CD4-positive, alpha-beta T cell (primary cell): ENCODE results near the gene CUEDC1. TPM values are rescaled to one million over a fixed set of nuclear protein-coding genes. Genes with fewer than 3 reads are reported as not detected.

Experiments used
- ATAC-seq: fragments of 200-7000 bp; cut with Tn5 transposase; one replicate; pipeline ENCODE4 v1.10.0; 2022; ENCODE audit warnings: mild to moderate bottlenecking; ENCODE audit not compliant: poor library complexity
- CTCF ChIA-PET: fragments of 350-600 bp; sonication (Branson Sonifier 250); formaldehyde crosslinking; loops from one replicate; lab custom pipeline; 2021; ENCODE audit warnings: antibody characterized with exemption, inconsistent platforms; lab: Charles Lee
- POLR2A ChIA-PET: fragments of 350-600 bp; sonication (Branson Sonifier 250); formaldehyde crosslinking; loops from one replicate; lab custom pipeline; 2021; ENCODE audit warnings: antibody characterized with exemption, inconsistent platforms; lab: Charles Lee
- DNase-seq, 14 experiments: peaks; one replicate each; pipeline ENCODE4 v3.0.0-alpha.2; 2013 to 2020; ENCODE audit warnings: mixed read lengths in 2 of 14
- H3K27ac ChIP-seq, 2 donors: one replicate each; pipeline versions ENCODE4 v1.5.1 to v1.7.0; 2013; ENCODE audit warnings: low read length in 2 of 2, low read depth in 1 of 2, mild to moderate bottlenecking in 1 of 2
- H3K27me3 ChIP-seq, 2 experiments: 1 replicate in 1 of 2; 2 replicates in 1 of 2; pipeline versions ENCODE4 v1.6.1 to v1.7.0; 2013; ENCODE audit warnings: low read length in 2 of 2, control low read depth in 1 of 2, mild to moderate bottlenecking in 1 of 2, moderate library complexity in 1 of 2; ENCODE audit not compliant: insufficient read depth in 2 of 2, control insufficient read depth in 1 of 2
- H3K36me3 ChIP-seq: one replicate; pipeline ENCODE4 v1.6.1; 2013; ENCODE audit warnings: low read length, control low read depth; ENCODE audit not compliant: insufficient read depth
- H3K4me1 ChIP-seq: one replicate; pipeline ENCODE4 v1.6.1; 2013; ENCODE audit warnings: low read length, control low read depth; ENCODE audit not compliant: insufficient read depth
- H3K4me3 ChIP-seq: one replicate; pipeline ENCODE4 v1.5.1; 2013; ENCODE audit warnings: mild to moderate bottlenecking, low read length, moderate library complexity
- H3K9me3 ChIP-seq, 2 experiments: 1 replicate in 1 of 2; 2 replicates in 1 of 2; pipeline versions ENCODE4 v1.6.1 to v1.7.0; 2013; ENCODE audit warnings: low read length in 2 of 2, mild to moderate bottlenecking in 2 of 2, control low read depth in 1 of 2, moderate library complexity in 1 of 2; ENCODE audit not compliant: control insufficient read depth in 1 of 2, insufficient read depth in 1 of 2
- H3K27ac Mint-ChIP-seq: one replicate; pipeline ENCODE4 v1.8.0; 2020; ENCODE audit warnings: mixed read lengths
- H3K27me3 Mint-ChIP-seq: one replicate; pipeline ENCODE4 v1.8.0; 2021; ENCODE audit warnings: mixed read lengths
- H3K36me3 Mint-ChIP-seq: one replicate; pipeline ENCODE4 v1.8.0; 2021; ENCODE audit warnings: low read depth, mixed read lengths
- H3K4me1 Mint-ChIP-seq: one replicate; pipeline ENCODE4 v1.8.0; 2021; ENCODE audit warnings: low read depth, mixed read lengths
- H3K4me3 Mint-ChIP-seq: one replicate; pipeline ENCODE4 v1.8.0; 2020; ENCODE audit warnings: mild to moderate bottlenecking, mixed read lengths
- H3K9me3 Mint-ChIP-seq: one replicate; pipeline ENCODE4 v1.8.0; 2020; ENCODE audit warnings: mixed read lengths
- CTCF ChIP-seq: fragments of 200-600 bp; IDR thresholded peaks from one replicate; pipeline ENCODE4 v1.8.0; 2022; ENCODE audit warnings: antibody characterized with exemption, mild to moderate bottlenecking
- intact Hi-C, 2 experiments: fragments of 100-400 bp; cut with DNase I in 1 of 2; cut with micrococcal nuclease in 1 of 2; formaldehyde crosslinking; loops; one replicate each; pipeline versions ENCODE4 v1.15.1 to v1.9.0; 2023 to 2025; cut with DNase I, micrococcal nuclease
- total RNA-seq, 174 experiments: library from RNA in 2 of 174; stranded (reverse) in 2 of 174; gene quantifications; one replicate each; pipeline ENCODE4 v1.2.3 and lab custom pipeline; 2021 to 2026

Gene CUEDC1
- total RNA-seq, 2 experiments from 2014 or later: 0.41 to 1.0 TPM

- DNase-seq: no peak
- Histone ChIP-seq H3K9me3 (no peaks in the 10 kb centered on the region), H3K27me3 (no peaks in the 10 kb centered on the region), H3K4me3 (no peak overlapping the region), H3K4me1 (peaks cover 17% of the 10 kb centered on the region), H3K36me3 (peaks cover 72% of the 10 kb centered on the region), H3K27ac (no peak overlapping the region)
- no peak for ATAC-seq
- intact Hi-C loops: no loop called here
- Mint-ChIP-seq H3K9me3 (no peaks in the 10 kb centered on the region), H3K4me3 (peak overlapping the region; percentile 22), H3K36me3 (peaks cover 93% of the 10 kb centered on the region), H3K27ac (no peak overlapping the region), H3K4me1 (peaks cover 54% of the 10 kb centered on the region), H3K27me3 (no peaks in the 10 kb centered on the region)
- no peak for TF ChIP-seq CTCF
- ChIA-PET POLR2A (interaction anchor here (1.0 to 1.7 kb wide), 3 partner anchors 15 to 27 kb away, joined by 3 to 4 read pairs (median 4); partner anchors contain the start of gene SRSF1), CTCF (interaction anchor here (1.3 to 1.4 kb wide), 2 partner anchors 19 to 26 kb away, joined by 4 to 5 read pairs; partner anchors contain the start of gene CUEDC1)
Measured at GRCh38 chr17:57980522-57980921, 25.3 kb upstream of the CUEDC1 start.

- POLR2A ChIA-PET: interaction anchor here (0.9 to 1.1 kb wide), 2 partner anchors 14 to 19 kb away, joined by 3 read pairs; no protein-coding TSS in a partner anchor
- TF ChIP-seq CTCF: no peak
- H3K4me1 Mint-ChIP-seq: peaks cover 39% of the 10 kb centered on the region
Measured at GRCh38 chr17:57979076-57979475, 23.9 kb upstream of the CUEDC1 start.

GRCh38 chr17:57976594-57976993 is 21.4 kb upstream of the CUEDC1 start:
- H3K27me3 ChIP-seq: no peaks in the 10 kb centered on the region
- no peak for ATAC-seq
- intact Hi-C loops: no loop called here
- H3K36me3 ChIP-seq: peaks cover 79% of the 10 kb centered on the region
- Mint-ChIP-seq H3K9me3 (no peaks in the 10 kb centered on the region), H3K4me1 (peaks cover 14% of the 10 kb centered on the region), H3K4me3 (no peak overlapping the region), H3K27me3 (no peaks in the 10 kb centered on the region), H3K36me3 (peaks cover 89% of the 10 kb centered on the region), H3K27ac (no peak overlapping the region)
- DNase-seq: no peak
- no peaks in the 10 kb centered on the region for H3K9me3 ChIP-seq
- CTCF ChIA-PET: no interaction called here
- no peak overlapping the region for H3K27ac ChIP-seq
- POLR2A ChIA-PET: interaction anchor here (1.1 kb wide), 1 partner anchor 15 kb away, joined by 3 read pairs; no protein-coding TSS in a partner anchor
- TF ChIP-seq CTCF: no peak
- H3K4me3 ChIP-seq: no peak overlapping the region
- H3K4me1 ChIP-seq: no peaks in the 10 kb centered on the region

More at GRCh38 chr17:57979076-57979475, 23.9 kb upstream of the CUEDC1 start:
- no peaks in the 10 kb centered on the region for H3K9me3 ChIP-seq
- H3K27me3 Mint-ChIP-seq: no peaks in the 10 kb centered on the region
- no peak overlapping the region for H3K27ac ChIP-seq
- intact Hi-C loops: no loop called here
- ATAC-seq (no peak), DNase-seq (no peak)
- no peak overlapping the region for H3K4me3 Mint-ChIP-seq
- H3K36me3 ChIP-seq: peaks cover 77% of the 10 kb centered on the region
- H3K9me3 Mint-ChIP-seq: no peaks in the 10 kb centered on the region
- no peak overlapping the region for H3K4me3 ChIP-seq
- CTCF ChIA-PET: interaction anchor here (0.5 to 2.1 kb wide), 2 partner anchors 16 to 71 kb away, joined by 3 to 7 read pairs; no protein-coding TSS in a partner anchor
- H3K27ac Mint-ChIP-seq: no peak overlapping the region
- H3K27me3 ChIP-seq: no peaks in the 10 kb centered on the region
- H3K4me1 ChIP-seq: peaks cover 13% of the 10 kb centered on the region
- peaks cover 93% of the 10 kb centered on the region for H3K36me3 Mint-ChIP-seq
